HG03571 (cell line): ENCODE data around the gene STRBP.
A peak's percentile ranks its signal among the peaks of the same experiment; 100 is the strongest.
"Not testable (repeated sequence)": the region's sequence is repeated elsewhere in the genome, so short reads cannot be mapped to it uniquely, and the experiment has no call there.

ENCODE experiments used
- ATAC-seq: cut with Tn5 transposase; IDR thresholded peaks from one replicate; pipeline ENCODE4 v1.9.1; 2021; ENCODE audit not compliant: unreplicated experiment

Gene STRBP

GRCh38 chr9:123283455-123283854 lies 15.1 kb upstream of the STRBP start:
- no peak for ATAC-seq

GRCh38 chr9:123283048-123283408 lies 14.6 kb upstream of the STRBP start:
- ATAC-seq, result no peak

GRCh38 chr9:123282362-123283047 lies 14.1 kb upstream of the STRBP start:
- ATAC-seq, result no peak

GRCh38 chr9:123281659-123282350 lies 13.4 kb upstream of the STRBP start:
- ATAC-seq, result no peak

GRCh38 chr9:123278879-123279493 lies 10.6 kb upstream of the STRBP start:
- ATAC-seq, result not testable (repeated sequence)

- ATAC-seq, result no peak
These were observed 10.0 kb upstream of the STRBP start for GRCh38 chr9:123278361-123278760.

- no peak for ATAC-seq
These were observed 8.2 kb upstream of the STRBP start for GRCh38 chr9:123276551-123276950.

GRCh38 chr9:123271133-123271532 lies 2.7 kb upstream of the STRBP start:
- ATAC-seq, result not testable (repeated sequence)

GRCh38 chr9:123269281-123269680 lies 895 bp upstream of the STRBP start:
- ATAC-seq, result no peak

GRCh38 chr9:123268199-123268464 lies 254 bp downstream of the STRBP start:
- ATAC-seq, result no peak

- peak; percentile 2 for ATAC-seq
These were observed 746 bp downstream of the STRBP start for GRCh38 chr9:123267481-123268198.

- no peak for ATAC-seq
These were observed 1.6 kb downstream of the STRBP start for GRCh38 chr9:123266655-123267399.

- ATAC-seq, result no peak
These were observed 2.6 kb downstream of the STRBP start for GRCh38 chr9:123265833-123266232.

GRCh38 chr9:123263227-123263626 lies 5.2 kb downstream of the STRBP start:
- ATAC-seq, result no peak

- no peak for ATAC-seq
These were observed 6.0 kb downstream of the STRBP start for GRCh38 chr9:123262338-123262737.

GRCh38 chr9:123261006-123261677 lies 7.2 kb downstream of the STRBP start:
- ATAC-seq, result no peak

GRCh38 chr9:123260340-123260739 lies 8.0 kb downstream of the STRBP start:
- ATAC-seq, result no peak

- ATAC-seq, result no peak
These were observed 11.1 kb downstream of the STRBP start for GRCh38 chr9:123257276-123257675.

- ATAC-seq, result no peak
These were observed 12.7 kb downstream of the STRBP start for GRCh38 chr9:123255718-123256117.

- no peak for ATAC-seq
These were observed 15.2 kb downstream of the STRBP start for GRCh38 chr9:123253204-123253603.

GRCh38 chr9:123251741-123252140 lies 16.6 kb downstream of the STRBP start:
- no peak for ATAC-seq
